PC-9 (cell line): ENCODE measurements around the gene STX8.

Source experiments
- EZH2 ChIP-seq: fragments of 200-600 bp; sonication (generic); IDR thresholded peaks from 2 replicates; pipeline ENCODE4 v1.8.0; 2017; ENCODE audit warnings: antibody characterized with exemption, low read depth
- TF ChIP-seq, protein P1 (sequence below): fragments of 200-600 bp; sonication (generic); conservative IDR thresholded peaks from 2 replicates; pipeline ENCODE4 v1.6.1; 2017; ENCODE audit warnings: mixed run types, antibody characterized with exemption, mild to moderate bottlenecking, moderate library complexity

DNA sequence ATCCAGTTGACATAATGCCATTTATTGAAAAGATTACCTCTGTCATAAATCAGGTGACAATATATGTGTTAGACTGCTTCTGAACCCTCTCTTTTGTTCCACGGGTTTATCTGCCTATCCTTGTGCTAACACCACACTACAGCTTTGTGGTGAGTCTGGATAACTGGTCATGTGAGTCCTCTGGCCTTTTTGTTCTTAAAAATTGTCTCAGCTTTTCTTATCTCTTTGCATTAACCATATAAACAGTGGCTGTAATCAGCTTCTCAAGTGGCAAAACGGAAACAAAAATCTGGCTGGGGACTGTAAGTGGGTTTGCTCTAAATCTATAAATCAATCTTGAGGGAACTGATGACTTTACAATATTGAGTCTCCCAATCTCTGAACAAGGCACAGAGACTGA lies 44.6 kb downstream of the STX8 start:
- TF ChIP-seq, protein P1, sequence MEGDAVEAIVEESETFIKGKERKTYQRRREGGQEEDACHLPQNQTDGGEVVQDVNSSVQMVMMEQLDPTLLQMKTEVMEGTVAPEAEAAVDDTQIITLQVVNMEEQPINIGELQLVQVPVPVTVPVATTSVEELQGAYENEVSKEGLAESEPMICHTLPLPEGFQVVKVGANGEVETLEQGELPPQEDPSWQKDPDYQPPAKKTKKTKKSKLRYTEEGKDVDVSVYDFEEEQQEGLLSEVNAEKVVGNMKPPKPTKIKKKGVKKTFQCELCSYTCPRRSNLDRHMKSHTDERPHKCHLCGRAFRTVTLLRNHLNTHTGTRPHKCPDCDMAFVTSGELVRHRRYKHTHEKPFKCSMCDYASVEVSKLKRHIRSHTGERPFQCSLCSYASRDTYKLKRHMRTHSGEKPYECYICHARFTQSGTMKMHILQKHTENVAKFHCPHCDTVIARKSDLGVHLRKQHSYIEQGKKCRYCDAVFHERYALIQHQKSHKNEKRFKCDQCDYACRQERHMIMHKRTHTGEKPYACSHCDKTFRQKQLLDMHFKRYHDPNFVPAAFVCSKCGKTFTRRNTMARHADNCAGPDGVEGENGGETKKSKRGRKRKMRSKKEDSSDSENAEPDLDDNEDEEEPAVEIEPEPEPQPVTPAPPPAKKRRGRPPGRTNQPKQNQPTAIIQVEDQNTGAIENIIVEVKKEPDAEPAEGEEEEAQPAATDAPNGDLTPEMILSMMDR, result no peak
- no peak for TF ChIP-seq EZH2
